T-helper 2 cell treated with Interferon-gamma antibody and Interleukin-4, amounts not matched to agents 5 μg/mL and 100 μg/mL, for 36 hours (primary cell): ENCODE data around the gene METTL22.

Experiments used
- DNase-seq: peaks from one replicate; pipeline ENCODE4 v3.0.0; 2021; ENCODE audit warnings: low spot score
- H3K27ac Mint-ChIP-seq: one replicate; pipeline ENCODE4 v1.8.0; 2021; ENCODE audit warnings: mild to moderate bottlenecking, mixed read lengths
- H3K27me3 Mint-ChIP-seq: one replicate; pipeline ENCODE4 v1.8.0; 2021; ENCODE audit warnings: low read depth, mixed read lengths
- H3K36me3 Mint-ChIP-seq: one replicate; pipeline ENCODE4 v1.8.0; 2021; ENCODE audit warnings: low read depth, mixed read lengths
- H3K4me1 Mint-ChIP-seq: one replicate; pipeline ENCODE4 v1.8.0; 2021; ENCODE audit warnings: low read depth, mixed read lengths
- H3K4me3 Mint-ChIP-seq: one replicate; pipeline ENCODE4 v1.8.0; 2022; ENCODE audit warnings: mild to moderate bottlenecking, moderate library complexity, mixed read lengths
- H3K9me3 Mint-ChIP-seq: one replicate; pipeline ENCODE4 v1.8.0; 2021; ENCODE audit warnings: mixed read lengths

Gene METTL22

GRCh38 chr16:8611886-8612600, 9.5 kb upstream of the METTL22 start:
- no peaks in the 10 kb centered on the region for H3K36me3 Mint-ChIP-seq
- H3K9me3 Mint-ChIP-seq, result no peaks in the 10 kb centered on the region
- H3K4me3 Mint-ChIP-seq, result no peak overlapping the region
- H3K4me1 Mint-ChIP-seq, result no peaks in the 10 kb centered on the region
- no peak for DNase-seq
- peaks cover 13% of the 10 kb centered on the region for H3K27me3 Mint-ChIP-seq
- H3K27ac Mint-ChIP-seq, result no peak overlapping the region

GRCh38 chr16:8614435-8615029, 7.0 kb upstream of the METTL22 start:
- Mint-ChIP-seq H3K4me1 (no peaks in the 10 kb centered on the region), H3K36me3 (no peaks in the 10 kb centered on the region), H3K9me3 (no peaks in the 10 kb centered on the region), H3K27ac (no peak overlapping the region), H3K27me3 (peaks cover 19% of the 10 kb centered on the region), H3K4me3 (no peak overlapping the region)
- DNase-seq, result no peak

GRCh38 chr16:8619671-8620370, 1.7 kb upstream of the METTL22 start:
- no peaks in the 10 kb centered on the region for H3K36me3 Mint-ChIP-seq
- DNase-seq, result no peak
- H3K27ac Mint-ChIP-seq, result no peak overlapping the region
- H3K27me3 Mint-ChIP-seq, result peaks cover 11% of the 10 kb centered on the region
- H3K4me3 Mint-ChIP-seq, result no peak overlapping the region
- H3K4me1 Mint-ChIP-seq, result peaks cover 4% of the 10 kb centered on the region
- H3K9me3 Mint-ChIP-seq, result no peaks in the 10 kb centered on the region

- no peak overlapping the region for H3K27ac Mint-ChIP-seq
Observed at GRCh38 chr16:8620535-8620934, 963 bp upstream of the METTL22 start.

GRCh38 chr16:8621222-8621571, 301 bp upstream of the METTL22 start:
- Mint-ChIP-seq H3K4me3 (peak overlapping the region; percentile 97), H3K4me1 (peaks cover 4% of the 10 kb centered on the region), H3K27ac (peak overlapping the region; percentile 86), H3K9me3 (no peaks in the 10 kb centered on the region), H3K27me3 (peaks cover 11% of the 10 kb centered on the region), H3K36me3 (peaks cover 8% of the 10 kb centered on the region)
- no peak for DNase-seq

More at GRCh38 chr16:8620535-8620934, 963 bp upstream of the METTL22 start:
- Mint-ChIP-seq H3K9me3 (no peaks in the 10 kb centered on the region), H3K27me3 (peaks cover 11% of the 10 kb centered on the region), H3K36me3 (peaks cover 1% of the 10 kb centered on the region), H3K4me3 (peak overlapping the region; percentile 97), H3K4me1 (peaks cover 4% of the 10 kb centered on the region)
- DNase-seq, result no peak

GRCh38 chr16:8622315-8622656, 788 bp downstream of the METTL22 start:
- H3K4me3 Mint-ChIP-seq, result peak overlapping the region; percentile 97
- H3K27me3 Mint-ChIP-seq, result peaks cover 11% of the 10 kb centered on the region
- H3K27ac Mint-ChIP-seq, result peak overlapping the region; percentile 86
- DNase-seq, result no peak
- H3K4me1 Mint-ChIP-seq, result peaks cover 7% of the 10 kb centered on the region
- peaks cover 12% of the 10 kb centered on the region for H3K36me3 Mint-ChIP-seq
- H3K9me3 Mint-ChIP-seq, result no peaks in the 10 kb centered on the region

- Mint-ChIP-seq H3K27ac (no peak overlapping the region), H3K36me3 (peaks cover 25% of the 10 kb centered on the region), H3K9me3 (no peaks in the 10 kb centered on the region), H3K4me1 (peaks cover 11% of the 10 kb centered on the region), H3K4me3 (peak overlapping the region; percentile 45), H3K27me3 (peaks cover 6% of the 10 kb centered on the region)
- no peak for DNase-seq
Observed at GRCh38 chr16:8623634-8624033, 2.1 kb downstream of the METTL22 start.

- Mint-ChIP-seq H3K9me3 (no peaks in the 10 kb centered on the region), H3K27me3 (no peaks in the 10 kb centered on the region), H3K4me3 (no peak overlapping the region), H3K27ac (no peak overlapping the region), H3K4me1 (peaks cover 11% of the 10 kb centered on the region), H3K36me3 (peaks cover 38% of the 10 kb centered on the region)
- no peak for DNase-seq
Observed at GRCh38 chr16:8625491-8626087, 4.1 kb downstream of the METTL22 start.

GRCh38 chr16:8626946-8627345, 5.4 kb downstream of the METTL22 start:
- Mint-ChIP-seq H3K36me3 (peaks cover 45% of the 10 kb centered on the region), H3K9me3 (no peaks in the 10 kb centered on the region), H3K27me3 (no peaks in the 10 kb centered on the region), H3K27ac (no peak overlapping the region), H3K4me3 (no peak overlapping the region), H3K4me1 (peaks cover 11% of the 10 kb centered on the region)
- no peak for DNase-seq

- H3K9me3 Mint-ChIP-seq, result no peaks in the 10 kb centered on the region
- H3K4me3 Mint-ChIP-seq, result no peak overlapping the region
- peaks cover 46% of the 10 kb centered on the region for H3K36me3 Mint-ChIP-seq
- no peak overlapping the region for H3K27ac Mint-ChIP-seq
- peaks cover 8% of the 10 kb centered on the region for H3K4me1 Mint-ChIP-seq
- no peaks in the 10 kb centered on the region for H3K27me3 Mint-ChIP-seq
- no peak for DNase-seq
Observed at GRCh38 chr16:8627456-8627855, 6.0 kb downstream of the METTL22 start.

GRCh38 chr16:8628981-8629725, 7.7 kb downstream of the METTL22 start:
- DNase-seq, result no peak
- peaks cover 52% of the 10 kb centered on the region for H3K36me3 Mint-ChIP-seq
- H3K9me3 Mint-ChIP-seq, result no peaks in the 10 kb centered on the region
- H3K27ac Mint-ChIP-seq, result no peak overlapping the region
- H3K27me3 Mint-ChIP-seq, result no peaks in the 10 kb centered on the region
- no peak overlapping the region for H3K4me3 Mint-ChIP-seq
- peaks cover 7% of the 10 kb centered on the region for H3K4me1 Mint-ChIP-seq

- Mint-ChIP-seq H3K9me3 (no peaks in the 10 kb centered on the region), H3K36me3 (peaks cover 60% of the 10 kb centered on the region), H3K4me1 (peaks cover 7% of the 10 kb centered on the region), H3K27ac (no peak overlapping the region), H3K27me3 (no peaks in the 10 kb centered on the region), H3K4me3 (no peak overlapping the region)
- DNase-seq, result no peak
Observed at GRCh38 chr16:8630255-8630953, 8.9 kb downstream of the METTL22 start.

- no peaks in the 10 kb centered on the region for H3K9me3 Mint-ChIP-seq
- no peak for DNase-seq
- peaks cover 53% of the 10 kb centered on the region for H3K36me3 Mint-ChIP-seq
- peaks cover 7% of the 10 kb centered on the region for H3K4me1 Mint-ChIP-seq
- H3K4me3 Mint-ChIP-seq, result no peak overlapping the region
- no peak overlapping the region for H3K27ac Mint-ChIP-seq
- H3K27me3 Mint-ChIP-seq, result no peaks in the 10 kb centered on the region
Observed at GRCh38 chr16:8631373-8631772, 9.9 kb downstream of the METTL22 start.
